ENCODE results near the gene TRIO.

Gene TRIO

DNA sequence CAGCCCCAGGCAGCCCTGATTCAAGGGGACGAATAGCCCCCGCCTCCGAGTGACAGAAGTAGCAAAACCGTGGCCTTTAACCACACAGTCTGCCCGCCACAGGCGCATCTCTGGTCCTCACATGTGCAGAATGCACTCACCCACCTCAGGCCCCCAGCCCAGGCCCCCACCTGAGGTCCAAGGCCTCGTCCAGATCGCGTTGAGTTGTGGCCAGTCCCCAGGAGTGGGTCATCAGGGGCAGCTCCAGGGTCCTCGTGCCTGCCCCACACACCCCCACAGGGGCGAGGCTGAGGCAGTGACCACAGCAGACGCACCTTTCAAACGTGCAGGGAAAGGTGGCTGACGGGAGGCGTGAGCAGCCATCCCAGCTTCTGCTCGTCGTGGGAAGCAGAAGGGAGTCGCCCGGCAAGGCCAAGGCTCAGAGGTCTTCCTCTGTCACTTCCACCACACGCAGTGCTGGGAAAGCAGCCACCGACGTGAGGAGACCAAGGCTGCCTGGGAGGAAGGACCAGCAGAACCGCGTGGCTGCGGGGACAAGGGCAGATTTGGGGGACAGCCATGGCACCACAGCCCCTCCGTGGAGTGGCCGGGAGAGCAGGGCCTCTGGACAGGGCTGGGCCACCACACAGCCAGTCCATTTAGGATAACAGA lies 360.7 kb downstream of the TRIO start:
- Histone ChIP-seq H3K36me3 (ENCODE audit: insufficient read depth, low read length) (peaks cover 83% of the 10 kb centered on the region), H3K9ac (ENCODE audit: low read depth, low read length) (no peak overlapping the region), H3K9me3 (ENCODE audit: insufficient read depth, low read depth, low read length) (no peaks in the 10 kb centered on the region), H3K27me3 (ENCODE audit: insufficient read depth, low read length) (no peaks in the 10 kb centered on the region), H3K4me1 (ENCODE audit: insufficient read depth, low read length) (no peaks in the 10 kb centered on the region), H3K4me3 (ENCODE audit: low read length) (no peak overlapping the region), H3K27ac (ENCODE audit: low read depth, low read length) (no peak overlapping the region)
- 93% methylated on average over 27 of the region's 27 CpGs for WGBS

DNA sequence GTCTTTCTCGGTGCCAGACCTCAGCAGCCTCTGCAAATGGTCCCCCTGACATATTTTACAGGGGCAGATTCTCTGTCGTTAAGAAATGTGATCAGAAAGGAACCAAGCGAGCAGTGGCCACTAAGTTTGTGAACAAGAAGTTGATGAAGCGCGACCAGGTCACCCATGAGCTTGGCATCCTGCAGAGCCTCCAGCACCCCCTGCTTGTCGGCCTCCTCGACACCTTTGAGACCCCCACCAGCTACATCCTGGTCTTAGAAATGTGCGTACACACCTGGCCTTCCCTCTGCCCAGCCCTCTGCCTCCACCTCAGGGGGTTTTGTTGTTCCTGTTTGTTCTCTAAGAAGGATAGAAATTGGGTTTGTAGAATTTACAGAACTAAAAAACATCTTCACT lies 361.2 kb downstream of the TRIO start:
- WGBS: 97% methylated on average over 8 of the region's 8 CpGs
- Histone ChIP-seq H3K4me1 (ENCODE audit: insufficient read depth, low read length) (no peaks in the 10 kb centered on the region), H3K36me3 (ENCODE audit: insufficient read depth, low read length) (peaks cover 78% of the 10 kb centered on the region), H3K27me3 (ENCODE audit: insufficient read depth, low read length) (no peaks in the 10 kb centered on the region), H3K4me3 (ENCODE audit: low read length) (no peak overlapping the region), H3K9me3 (ENCODE audit: insufficient read depth, low read depth, low read length) (no peaks in the 10 kb centered on the region), H3K27ac (ENCODE audit: low read depth, low read length) (no peak overlapping the region), H3K9ac (ENCODE audit: low read depth, low read length) (no peak overlapping the region)

DNA sequence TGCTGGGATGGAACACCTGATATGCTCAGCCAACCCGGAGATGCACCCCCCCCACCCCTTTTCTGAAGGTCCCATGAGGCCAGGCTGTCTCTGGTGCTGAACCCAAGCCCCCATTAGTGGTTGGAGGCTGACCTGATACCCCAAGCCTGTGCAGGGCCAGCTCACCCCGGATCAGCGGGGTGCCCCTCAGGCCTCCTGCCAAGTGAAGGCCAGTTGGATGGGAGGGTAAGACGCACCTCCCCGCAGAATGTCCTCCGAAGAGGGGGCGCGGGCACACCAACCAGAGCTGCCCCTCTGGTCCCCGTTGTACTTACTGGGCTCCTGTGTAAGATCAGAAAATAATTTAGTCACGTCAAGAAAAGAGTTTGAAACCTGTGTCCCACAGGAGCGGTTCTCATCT lies 361.7 kb downstream of the TRIO start:
- 94% methylated on average over 11 of the region's 11 CpGs for WGBS
- Histone ChIP-seq H3K27ac (ENCODE audit: low read depth, low read length) (no peak overlapping the region), H3K4me3 (ENCODE audit: low read length) (no peak overlapping the region), H3K27me3 (ENCODE audit: insufficient read depth, low read length) (no peaks in the 10 kb centered on the region), H3K4me1 (ENCODE audit: insufficient read depth, low read length) (no peaks in the 10 kb centered on the region), H3K9me3 (ENCODE audit: insufficient read depth, low read depth, low read length) (no peaks in the 10 kb centered on the region), H3K9ac (ENCODE audit: low read depth, low read length) (no peak overlapping the region), H3K36me3 (ENCODE audit: insufficient read depth, low read length) (peaks cover 75% of the 10 kb centered on the region)

DNA sequence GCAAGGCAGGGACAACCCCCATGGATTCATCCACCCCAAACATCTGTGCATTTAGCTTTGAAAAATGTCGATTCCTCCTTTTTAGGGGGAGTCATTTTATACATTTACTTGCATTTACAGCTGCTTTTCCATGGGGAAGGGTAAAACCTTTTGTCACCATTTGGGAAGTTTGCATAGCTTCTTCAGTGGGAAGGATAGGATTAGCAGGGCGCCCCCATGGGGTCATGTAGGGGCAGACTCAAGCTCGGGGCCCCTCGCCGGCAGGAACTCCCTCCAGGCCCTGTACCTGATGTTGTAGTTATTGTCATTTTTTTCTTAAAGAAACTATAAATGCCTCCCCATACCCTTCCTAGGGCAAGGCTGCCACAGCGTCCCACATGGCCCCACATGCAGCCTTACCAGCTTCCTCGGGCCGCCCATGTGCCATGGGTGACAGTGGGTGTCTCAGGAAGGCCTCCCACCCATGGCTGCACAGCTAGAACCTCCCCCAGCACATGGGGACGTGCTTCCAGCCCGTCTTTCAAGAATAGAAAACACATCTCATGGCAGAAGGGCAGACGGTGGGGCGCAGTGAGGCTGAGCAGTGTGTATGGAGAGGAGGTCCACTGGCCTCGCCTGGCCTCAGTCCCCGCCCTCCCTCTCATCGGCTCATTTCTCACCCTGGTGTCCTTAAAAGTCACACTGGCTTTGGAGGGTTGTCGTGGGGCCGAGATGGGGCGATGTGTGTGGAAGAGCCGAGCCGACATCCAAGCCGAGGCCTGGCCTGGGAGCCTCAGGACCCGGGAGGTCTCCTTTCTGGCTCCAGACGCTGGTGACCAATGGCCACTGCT lies 362.4 kb downstream of the TRIO start:
- H3K27ac ChIP-seq (ENCODE audit: low read depth, low read length): no peak overlapping the region
- WGBS: 92% methylated on average over 23 of the region's 23 CpGs
- H3K27me3 ChIP-seq (ENCODE audit: insufficient read depth, low read length): no peaks in the 10 kb centered on the region

DNA sequence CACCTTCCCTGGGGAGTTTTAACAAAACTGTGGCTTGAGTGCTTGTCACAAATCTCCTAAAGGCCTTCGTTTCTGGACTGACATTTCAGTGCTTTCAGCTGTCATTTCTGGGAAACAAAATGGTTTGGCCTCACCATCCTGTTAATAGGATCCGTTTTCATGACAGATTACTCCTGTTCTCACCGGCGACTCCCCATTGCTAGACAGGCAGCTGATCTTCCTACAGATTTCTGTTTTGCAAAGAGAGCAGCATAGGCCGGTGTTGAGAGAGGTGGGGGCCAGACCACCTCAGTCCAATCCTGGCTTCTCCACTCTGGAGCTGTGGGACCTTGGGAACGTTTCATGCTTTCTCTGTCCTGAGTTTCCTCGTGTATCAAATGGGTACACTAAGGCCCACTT lies 363.0 kb downstream of the TRIO start:
- 93% methylated on average over 7 of the region's 7 CpGs for WGBS
- peaks cover 62% of the 10 kb centered on the region for H3K36me3 ChIP-seq (ENCODE audit: insufficient read depth, low read length)

More for the DNA sequence above, 362.4 kb downstream of the TRIO start:
- no peak overlapping the region for H3K4me3 ChIP-seq (ENCODE audit: low read length)
- H3K9me3 ChIP-seq (ENCODE audit: insufficient read depth, low read depth, low read length): no peaks in the 10 kb centered on the region
- no peak overlapping the region for H3K9ac ChIP-seq (ENCODE audit: low read depth, low read length)
- no peaks in the 10 kb centered on the region for H3K4me1 ChIP-seq (ENCODE audit: insufficient read depth, low read length)
- peaks cover 68% of the 10 kb centered on the region for H3K36me3 ChIP-seq (ENCODE audit: insufficient read depth, low read length)

DNA sequence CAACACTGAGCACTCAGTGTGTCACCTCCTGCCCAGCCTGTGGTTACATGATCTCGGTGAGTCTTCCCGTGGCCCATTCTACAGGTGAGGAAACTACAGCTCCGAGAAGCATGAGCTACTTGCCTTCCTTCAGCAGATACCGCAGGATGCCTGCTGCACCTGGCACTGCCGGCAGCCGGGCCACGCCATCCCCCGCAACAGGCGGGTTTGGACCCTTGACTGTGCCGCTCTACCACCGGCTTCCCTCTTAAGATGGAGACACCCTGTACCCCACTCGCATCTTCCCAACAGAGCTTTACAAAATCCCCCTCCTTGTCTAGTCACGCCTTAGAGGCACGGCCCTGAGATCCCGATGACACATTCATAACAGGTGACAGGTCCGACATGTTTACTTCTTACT lies 363.5 kb downstream of the TRIO start:
- Histone ChIP-seq H3K9me3 (ENCODE audit: insufficient read depth, low read depth, low read length) (no peaks in the 10 kb centered on the region), H3K4me3 (ENCODE audit: low read length) (no peak overlapping the region), H3K27ac (ENCODE audit: low read depth, low read length) (no peak overlapping the region), H3K36me3 (ENCODE audit: insufficient read depth, low read length) (peaks cover 57% of the 10 kb centered on the region), H3K27me3 (ENCODE audit: insufficient read depth, low read length) (no peaks in the 10 kb centered on the region), H3K4me1 (ENCODE audit: insufficient read depth, low read length) (no peaks in the 10 kb centered on the region), H3K9ac (ENCODE audit: low read depth, low read length) (no peak overlapping the region)
- 96% methylated on average over 16 of the region's 16 CpGs for WGBS

More for the DNA sequence above, 363.0 kb downstream of the TRIO start:
- H3K4me3 ChIP-seq (ENCODE audit: low read length): no peak overlapping the region
- no peaks in the 10 kb centered on the region for H3K4me1 ChIP-seq (ENCODE audit: insufficient read depth, low read length)
- no peak overlapping the region for H3K9ac ChIP-seq (ENCODE audit: low read depth, low read length)
- no peaks in the 10 kb centered on the region for H3K9me3 ChIP-seq (ENCODE audit: insufficient read depth, low read depth, low read length)
- no peaks in the 10 kb centered on the region for H3K27me3 ChIP-seq (ENCODE audit: insufficient read depth, low read length)
- no peak overlapping the region for H3K27ac ChIP-seq (ENCODE audit: low read depth, low read length)

DNA sequence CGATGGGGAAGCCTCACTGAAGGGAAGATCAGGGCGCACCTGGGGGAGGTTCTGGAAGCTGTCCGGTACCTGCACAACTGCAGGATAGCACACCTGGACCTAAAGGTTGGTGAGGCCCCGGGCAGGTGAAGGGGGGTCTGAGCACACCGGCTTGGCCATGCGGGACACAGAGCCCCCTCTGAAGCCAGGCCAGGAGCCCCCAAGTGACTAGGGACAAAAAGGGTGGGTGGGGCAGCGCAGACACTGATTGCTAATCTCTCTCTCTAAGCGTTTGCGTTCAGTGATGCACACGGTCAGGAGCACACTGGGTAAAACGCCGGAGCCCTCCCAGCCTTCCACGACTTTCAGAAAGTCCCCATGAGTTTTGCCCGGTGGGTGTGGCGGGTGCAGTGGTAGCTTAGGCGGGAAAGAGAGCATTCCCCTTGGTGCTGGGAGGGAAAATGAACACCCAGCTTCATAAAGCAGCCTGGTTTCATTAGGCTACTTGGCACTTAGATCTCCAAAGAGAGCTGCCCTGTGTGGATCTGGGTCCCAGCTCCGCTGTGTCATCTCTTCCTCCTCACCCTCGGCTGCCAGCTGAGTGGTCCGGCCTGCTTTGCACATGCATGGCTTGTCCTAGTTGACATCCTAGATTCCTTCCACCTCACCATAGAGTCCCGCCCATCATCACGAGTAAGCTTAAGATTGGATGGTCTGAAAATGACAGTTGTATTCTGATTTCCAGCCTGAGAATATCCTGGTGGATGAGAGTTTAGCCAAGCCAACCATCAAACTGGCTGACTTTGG lies 364.2 kb downstream of the TRIO start:
- WGBS: 96% methylated on average over 21 of the region's 21 CpGs
- no peak overlapping the region for H3K4me3 ChIP-seq (ENCODE audit: low read length)
- H3K27me3 ChIP-seq (ENCODE audit: insufficient read depth, low read length): no peaks in the 10 kb centered on the region
- H3K9me3 ChIP-seq (ENCODE audit: insufficient read depth, low read depth, low read length): no peaks in the 10 kb centered on the region
- no peaks in the 10 kb centered on the region for H3K4me1 ChIP-seq (ENCODE audit: insufficient read depth, low read length)
- no peak overlapping the region for H3K9ac ChIP-seq (ENCODE audit: low read depth, low read length)
- H3K27ac ChIP-seq (ENCODE audit: low read depth, low read length): no peak overlapping the region
- H3K36me3 ChIP-seq (ENCODE audit: insufficient read depth, low read length): peaks cover 50% of the 10 kb centered on the region

DNA sequence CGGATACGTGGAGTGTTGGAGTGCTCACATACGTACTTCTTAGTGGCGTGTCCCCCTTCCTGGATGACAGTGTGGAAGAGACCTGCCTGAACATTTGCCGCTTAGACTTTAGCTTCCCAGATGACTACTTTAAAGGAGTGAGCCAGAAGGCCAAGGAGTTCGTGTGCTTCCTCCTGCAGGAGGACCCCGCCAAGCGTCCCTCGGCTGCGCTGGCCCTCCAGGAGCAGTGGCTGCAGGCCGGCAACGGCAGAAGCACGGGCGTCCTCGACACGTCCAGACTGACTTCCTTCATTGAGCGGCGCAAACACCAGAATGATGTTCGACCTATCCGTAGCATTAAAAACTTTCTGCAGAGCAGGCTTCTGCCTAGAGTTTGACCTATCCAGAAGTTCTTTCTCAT lies 364.9 kb downstream of the TRIO start:
- WGBS: 95% methylated on average over 20 of the region's 20 CpGs

DNA sequence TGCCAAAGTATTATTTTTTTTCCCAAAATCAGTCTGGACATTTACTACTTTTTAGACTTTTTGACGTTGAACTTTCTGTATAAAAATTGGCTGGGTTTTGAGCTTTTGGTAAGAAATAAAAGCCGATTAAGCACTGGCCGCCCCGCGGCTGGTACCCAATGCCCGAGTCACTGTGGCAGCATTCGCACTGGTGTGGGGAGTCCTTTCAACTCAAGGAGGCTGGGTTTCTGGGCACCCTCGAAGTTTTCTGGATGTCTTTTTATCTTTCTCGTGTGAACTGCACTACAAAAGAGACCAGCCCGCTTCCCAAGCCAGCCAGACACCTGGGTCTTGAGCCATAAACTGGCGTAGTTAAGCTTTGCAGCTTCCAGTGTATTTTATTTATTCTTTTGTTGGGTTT lies 366.4 kb downstream of the TRIO start:
- Histone ChIP-seq H3K27ac (ENCODE audit: low read depth, low read length) (no peak overlapping the region), H3K27me3 (ENCODE audit: insufficient read depth, low read length) (no peaks in the 10 kb centered on the region), H3K4me1 (ENCODE audit: insufficient read depth, low read length) (no peaks in the 10 kb centered on the region), H3K9ac (ENCODE audit: low read depth, low read length) (no peak overlapping the region), H3K4me3 (ENCODE audit: low read length) (no peak overlapping the region), H3K9me3 (ENCODE audit: insufficient read depth, low read depth, low read length) (no peaks in the 10 kb centered on the region), H3K36me3 (ENCODE audit: insufficient read depth, low read length) (peaks cover 29% of the 10 kb centered on the region)
- WGBS: 93% methylated on average over 11 of the region's 11 CpGs

More for the DNA sequence above, 364.9 kb downstream of the TRIO start:
- Histone ChIP-seq H3K9me3 (ENCODE audit: insufficient read depth, low read depth, low read length) (no peaks in the 10 kb centered on the region), H3K36me3 (ENCODE audit: insufficient read depth, low read length) (peaks cover 43% of the 10 kb centered on the region), H3K4me3 (ENCODE audit: low read length) (no peak overlapping the region), H3K27ac (ENCODE audit: low read depth, low read length) (no peak overlapping the region), H3K9ac (ENCODE audit: low read depth, low read length) (no peak overlapping the region), H3K27me3 (ENCODE audit: insufficient read depth, low read length) (no peaks in the 10 kb centered on the region), H3K4me1 (ENCODE audit: insufficient read depth, low read length) (no peaks in the 10 kb centered on the region)

DNA sequence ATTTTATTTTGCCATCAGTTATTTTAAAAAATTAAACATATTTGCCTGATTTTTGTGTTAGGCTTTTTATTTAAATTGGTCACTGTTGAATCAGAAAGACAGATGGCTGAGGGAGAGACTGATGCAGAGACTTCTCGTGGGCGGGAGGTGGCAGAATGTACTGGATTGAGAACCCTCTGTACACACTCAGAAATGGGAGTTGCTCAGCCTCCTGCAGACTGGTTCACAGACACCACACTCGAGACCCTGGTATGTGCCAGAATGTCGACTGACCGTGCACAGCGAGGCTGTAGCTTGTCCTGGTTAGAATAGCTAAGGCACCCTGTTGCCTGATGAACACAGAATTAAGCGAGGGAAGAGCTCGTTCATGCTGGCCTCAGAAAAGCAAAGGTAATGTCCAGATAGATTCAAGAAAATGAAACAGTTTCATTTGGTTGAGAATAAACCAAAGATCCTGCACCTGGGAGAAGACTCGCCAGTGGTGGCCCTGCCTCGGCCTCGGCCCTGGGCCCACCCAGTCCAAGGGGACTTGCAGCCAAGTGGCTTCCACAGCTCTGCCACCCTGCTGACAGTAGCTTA lies 367.1 kb downstream of the TRIO start:
- H3K9ac ChIP-seq (ENCODE audit: low read depth, low read length): no peak overlapping the region
- WGBS: 95% methylated on average over 11 of the region's 11 CpGs
- H3K4me3 ChIP-seq (ENCODE audit: low read length): no peak overlapping the region
- H3K9me3 ChIP-seq (ENCODE audit: insufficient read depth, low read depth, low read length): no peaks in the 10 kb centered on the region
- no peaks in the 10 kb centered on the region for H3K27me3 ChIP-seq (ENCODE audit: insufficient read depth, low read length)
- H3K36me3 ChIP-seq (ENCODE audit: insufficient read depth, low read length): peaks cover 28% of the 10 kb centered on the region
- no peaks in the 10 kb centered on the region for H3K4me1 ChIP-seq (ENCODE audit: insufficient read depth, low read length)
- H3K27ac ChIP-seq (ENCODE audit: low read depth, low read length): no peak overlapping the region

DNA sequence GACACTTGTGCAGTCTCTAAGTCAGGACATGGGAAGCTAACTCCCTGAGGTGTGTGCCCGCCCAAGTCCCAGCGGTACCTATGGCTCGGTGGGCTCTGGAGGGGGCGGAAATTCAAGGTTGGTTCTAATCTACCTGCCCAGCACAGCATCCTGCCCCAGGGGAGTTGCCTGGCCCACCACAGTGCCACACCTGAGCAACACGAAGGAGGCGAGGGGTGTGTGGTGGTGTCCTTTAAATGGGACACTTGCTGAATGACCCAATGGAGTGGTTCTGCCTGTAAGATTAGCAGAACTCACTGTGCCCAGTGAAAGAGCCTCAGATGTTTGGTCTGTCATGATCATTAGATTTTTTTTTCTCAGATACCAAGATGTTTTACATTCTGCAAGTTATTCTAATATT lies 367.7 kb downstream of the TRIO start:
- whole genome bisulfite sequencing: 97% methylated on average over 6 of the region's 6 CpGs
- no peaks in the 10 kb centered on the region for H3K4me1 ChIP-seq (ENCODE audit: insufficient read depth, low read length)
- no peaks in the 10 kb centered on the region for H3K27me3 ChIP-seq (ENCODE audit: insufficient read depth, low read length)
- no peak overlapping the region for H3K4me3 ChIP-seq (ENCODE audit: low read length)
- no peak overlapping the region for H3K27ac ChIP-seq (ENCODE audit: low read depth, low read length)
- peaks cover 28% of the 10 kb centered on the region for H3K36me3 ChIP-seq (ENCODE audit: insufficient read depth, low read length)
- no peak overlapping the region for H3K9ac ChIP-seq (ENCODE audit: low read depth, low read length)
- no peaks in the 10 kb centered on the region for H3K9me3 ChIP-seq (ENCODE audit: insufficient read depth, low read depth, low read length)
